ENCODE data around the gene PRKCA. TPM values are rescaled to one million over a fixed set of nuclear protein-coding genes. Genes with fewer than 3 reads are reported as not detected.

The PRKCA gene
- total and polyA plus RNA-seq, 9 donors = 9.1 to 67.6 (median 37.2) TPM

DNA sequence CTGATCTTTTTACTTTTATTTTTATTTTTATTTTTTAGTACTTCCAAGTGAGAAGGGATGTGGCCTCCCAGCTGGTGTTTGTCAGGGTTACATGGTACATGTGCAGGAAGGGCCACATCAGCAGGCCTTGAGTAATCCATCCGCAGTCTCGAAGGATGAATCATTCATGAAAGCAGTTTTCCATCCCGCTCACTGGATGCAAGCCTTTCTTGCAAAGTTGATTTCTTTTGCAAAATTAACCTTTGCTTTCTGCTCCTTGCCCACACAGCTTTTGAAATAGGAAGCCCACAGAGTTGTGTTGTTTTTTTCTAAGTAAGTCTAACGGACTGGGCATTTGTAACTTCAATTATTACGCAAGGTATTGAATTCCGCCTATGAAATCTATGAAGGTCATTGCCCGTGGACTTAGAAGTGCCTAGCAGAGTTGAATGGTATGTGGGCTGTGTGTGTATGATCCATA, 157.4 kb downstream of the PRKCA start:
- intact Hi-C loops (cut with DNase I) = no loop called here
- Histone ChIP-seq H3K27ac (peak overlapping the region in 1 of 2 donors; percentile 69), H3K36me3 (no peaks in the 10 kb centered on the region), H3K9me3 (no peaks in the 10 kb centered on the region), H3K4me3 (no peak overlapping the region), H3K27me3 (no peaks in the 10 kb centered on the region), H3K4me1 (ENCODE audit: insufficient read depth) (peaks cover 3% of the 10 kb centered on the region)
- TF ChIP-seq EP300 (IDR thresholded peaks at IDR 0.05) (no peak), POLR2A (IDR thresholded peaks at IDR 0.05) (no peak)
- TF ChIP-seq, protein P1, sequence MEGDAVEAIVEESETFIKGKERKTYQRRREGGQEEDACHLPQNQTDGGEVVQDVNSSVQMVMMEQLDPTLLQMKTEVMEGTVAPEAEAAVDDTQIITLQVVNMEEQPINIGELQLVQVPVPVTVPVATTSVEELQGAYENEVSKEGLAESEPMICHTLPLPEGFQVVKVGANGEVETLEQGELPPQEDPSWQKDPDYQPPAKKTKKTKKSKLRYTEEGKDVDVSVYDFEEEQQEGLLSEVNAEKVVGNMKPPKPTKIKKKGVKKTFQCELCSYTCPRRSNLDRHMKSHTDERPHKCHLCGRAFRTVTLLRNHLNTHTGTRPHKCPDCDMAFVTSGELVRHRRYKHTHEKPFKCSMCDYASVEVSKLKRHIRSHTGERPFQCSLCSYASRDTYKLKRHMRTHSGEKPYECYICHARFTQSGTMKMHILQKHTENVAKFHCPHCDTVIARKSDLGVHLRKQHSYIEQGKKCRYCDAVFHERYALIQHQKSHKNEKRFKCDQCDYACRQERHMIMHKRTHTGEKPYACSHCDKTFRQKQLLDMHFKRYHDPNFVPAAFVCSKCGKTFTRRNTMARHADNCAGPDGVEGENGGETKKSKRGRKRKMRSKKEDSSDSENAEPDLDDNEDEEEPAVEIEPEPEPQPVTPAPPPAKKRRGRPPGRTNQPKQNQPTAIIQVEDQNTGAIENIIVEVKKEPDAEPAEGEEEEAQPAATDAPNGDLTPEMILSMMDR (IDR thresholded peaks at IDR 0.05) = no peak
- DNase-seq = peak; percentile 58 to 82 (median 68)
- WGBS, 3 donors = 16 to 30% (median 16%) methylated on average over 7 of the region's 7 CpGs

DNA sequence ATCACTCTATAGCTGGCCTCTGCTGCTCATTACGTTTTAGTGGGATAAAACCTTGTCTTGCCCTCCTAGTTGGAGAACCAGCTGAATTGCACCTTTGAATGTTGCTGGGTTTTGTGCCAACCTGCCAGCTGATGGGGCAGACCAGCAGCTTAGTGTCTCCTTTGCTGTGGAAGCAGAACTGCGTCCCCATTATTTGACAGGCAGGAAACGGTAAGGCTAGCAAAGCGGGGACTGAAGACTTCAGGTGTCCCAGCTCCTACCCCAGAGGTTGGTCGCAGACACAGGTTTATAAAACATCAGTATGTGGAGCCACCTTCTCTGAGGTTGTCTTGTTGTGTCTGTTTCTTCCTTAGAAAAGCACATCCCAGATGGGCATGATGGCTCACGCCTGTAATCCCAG, 158.1 kb downstream of the PRKCA start:
- no peak overlapping the region for H3K27ac ChIP-seq
- H3K9me3 ChIP-seq = no peaks in the 10 kb centered on the region
- H3K4me1 ChIP-seq (ENCODE audit: insufficient read depth) = peaks cover 3% of the 10 kb centered on the region
- H3K27me3 ChIP-seq = no peaks in the 10 kb centered on the region
- no peaks in the 10 kb centered on the region for H3K36me3 ChIP-seq
- WGBS, 3 donors = 90 to 99% (median 91%) methylated on average over 6 of the region's 6 CpGs
- no peak overlapping the region for H3K4me3 ChIP-seq
- DNase-seq = no peak
- intact Hi-C loops (cut with DNase I) = no loop called here
- TF ChIP-seq EP300 (IDR thresholded peaks at IDR 0.05) = no peak
- TF ChIP-seq POLR2A (IDR thresholded peaks at IDR 0.05) = no peak

DNA sequence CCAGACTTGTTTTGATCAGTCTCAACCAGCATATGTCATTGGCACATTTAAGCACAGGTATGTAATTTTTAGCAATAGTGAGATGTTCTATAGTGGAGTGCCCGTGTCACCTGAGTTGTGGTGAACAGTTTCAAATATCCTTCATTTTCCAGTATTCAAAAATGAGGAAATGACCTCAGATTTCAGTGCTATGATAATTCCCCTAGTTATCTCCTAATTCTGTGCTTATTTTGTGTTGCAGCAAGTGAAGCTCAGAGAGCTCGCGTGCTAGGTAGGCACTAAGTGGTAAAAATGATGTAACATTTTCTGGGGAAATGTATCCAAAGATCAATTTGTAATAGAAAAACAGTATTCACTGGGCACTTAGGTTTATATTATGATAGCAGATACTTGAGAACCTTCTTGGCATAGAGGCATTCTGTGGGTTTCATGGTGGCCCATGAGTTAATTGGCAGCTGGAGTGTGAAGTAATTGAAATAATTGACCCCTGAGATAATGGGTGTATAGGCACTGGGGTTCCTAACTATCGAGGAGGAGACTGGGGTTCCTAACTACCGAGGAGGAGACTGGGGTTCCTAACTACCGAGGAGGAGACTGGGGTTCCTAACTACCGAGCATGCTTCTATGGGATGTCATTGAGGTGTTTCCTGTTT, 159.1 kb downstream of the PRKCA start:
- no peak overlapping the region for H3K27ac ChIP-seq
- TF ChIP-seq, protein P1 (IDR thresholded peaks at IDR 0.05) = no peak
- TF ChIP-seq POLR2A (IDR thresholded peaks at IDR 0.05) = no peak
- TF ChIP-seq EP300 (IDR thresholded peaks at IDR 0.05) = no peak
- no peaks in the 10 kb centered on the region for H3K27me3 ChIP-seq
- H3K36me3 ChIP-seq = no peaks in the 10 kb centered on the region
- intact Hi-C loops (cut with DNase I) = no loop called here
- WGBS, 3 donors = 83 to 95% (median 87%) methylated on average over 7 of the region's 7 CpGs
- no peak for DNase-seq
- no peaks in the 10 kb centered on the region for H3K9me3 ChIP-seq
- no peak overlapping the region for H3K4me3 ChIP-seq
- H3K4me1 ChIP-seq (ENCODE audit: insufficient read depth) = peaks cover 3% of the 10 kb centered on the region

DNA sequence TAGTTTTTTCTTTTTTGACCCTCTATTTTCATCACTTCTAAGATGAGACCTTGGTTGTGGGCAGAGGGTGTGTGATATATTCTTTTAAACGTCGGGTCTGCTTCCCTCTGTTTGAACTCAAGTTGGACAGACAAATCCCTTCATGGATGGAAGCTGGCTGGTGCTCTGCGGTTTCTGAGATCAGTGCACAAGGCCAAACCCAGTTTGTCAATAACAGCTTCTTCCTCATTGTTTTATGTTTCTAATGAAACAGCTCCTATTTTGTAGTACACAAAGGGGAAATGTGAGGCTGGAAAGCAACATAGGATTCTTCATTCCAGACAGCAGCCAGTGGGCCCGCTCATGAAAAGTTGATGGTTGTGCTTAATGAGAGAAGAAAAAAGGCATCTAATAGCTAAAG, 159.6 kb downstream of the PRKCA start:
- intact Hi-C loops (cut with DNase I) = no loop called here
- TF ChIP-seq EP300 (IDR thresholded peaks at IDR 0.05) (no peak), POLR2A (IDR thresholded peaks at IDR 0.05) (no peak)
- TF ChIP-seq, protein P1 (IDR thresholded peaks at IDR 0.05) = no peak
- H3K9me3 ChIP-seq = no peaks in the 10 kb centered on the region
- no peaks in the 10 kb centered on the region for H3K27me3 ChIP-seq
- no peak for DNase-seq
- H3K36me3 ChIP-seq = no peaks in the 10 kb centered on the region
- 57 to 77% (median 66%) methylated on average over 4 of the region's 4 CpGs for WGBS, 3 donors
- H3K4me1 ChIP-seq (ENCODE audit: insufficient read depth) = peaks cover 5% of the 10 kb centered on the region
- H3K4me3 ChIP-seq = no peak overlapping the region
- H3K27ac ChIP-seq = no peak overlapping the region

DNA sequence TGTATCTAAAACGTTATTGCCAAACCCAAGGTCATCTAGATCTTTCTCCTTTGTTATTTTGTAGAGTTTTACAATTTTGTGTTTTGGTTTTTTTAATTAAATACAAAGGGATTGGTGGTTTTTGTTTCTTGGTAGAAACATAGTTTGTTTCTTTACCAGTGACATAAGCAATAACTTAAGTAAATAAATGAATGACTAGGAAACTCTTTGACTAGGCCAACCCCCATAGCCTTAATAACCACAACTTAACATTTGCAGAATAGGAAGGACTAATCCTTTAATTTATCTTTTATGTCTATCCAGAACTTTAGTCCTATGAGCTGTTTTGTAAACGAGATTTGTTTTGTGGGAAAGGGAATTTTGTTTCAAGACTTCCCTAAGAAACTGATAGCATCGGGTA, 162.5 kb downstream of the PRKCA start:
- no peaks in the 10 kb centered on the region for H3K36me3 ChIP-seq
- no peaks in the 10 kb centered on the region for H3K9me3 ChIP-seq
- WGBS, 3 donors = 63 to 74% (median 72%) methylated on average over 3 of the region's 3 CpGs
- H3K4me3 ChIP-seq = no peak overlapping the region
- DNase-seq = no peak
- H3K4me1 ChIP-seq (ENCODE audit: insufficient read depth) = peaks cover 11% of the 10 kb centered on the region
- intact Hi-C loops (cut with DNase I) = no loop called here
- H3K27ac ChIP-seq = no peak overlapping the region
- TF ChIP-seq POLR2A (IDR thresholded peaks at IDR 0.05) = no peak
- TF ChIP-seq, protein P1 (IDR thresholded peaks at IDR 0.05) = no peak
- no peak for TF ChIP-seq EP300 (IDR thresholded peaks at IDR 0.05)
- H3K27me3 ChIP-seq = no peaks in the 10 kb centered on the region

All from ovary (tissue), 9 donors.